HG02840 (cell line): ENCODE measurements around the gene TPI1.

Experiments used
- ATAC-seq: cut with Tn5 transposase; IDR thresholded peaks from one replicate; pipeline ENCODE4 v1.9.1; 2021; ENCODE audit warnings: mild to moderate bottlenecking, moderate library complexity, moderate number of reproducible peaks; ENCODE audit not compliant: unreplicated experiment, low FRiP score

The TPI1 gene

DNA sequence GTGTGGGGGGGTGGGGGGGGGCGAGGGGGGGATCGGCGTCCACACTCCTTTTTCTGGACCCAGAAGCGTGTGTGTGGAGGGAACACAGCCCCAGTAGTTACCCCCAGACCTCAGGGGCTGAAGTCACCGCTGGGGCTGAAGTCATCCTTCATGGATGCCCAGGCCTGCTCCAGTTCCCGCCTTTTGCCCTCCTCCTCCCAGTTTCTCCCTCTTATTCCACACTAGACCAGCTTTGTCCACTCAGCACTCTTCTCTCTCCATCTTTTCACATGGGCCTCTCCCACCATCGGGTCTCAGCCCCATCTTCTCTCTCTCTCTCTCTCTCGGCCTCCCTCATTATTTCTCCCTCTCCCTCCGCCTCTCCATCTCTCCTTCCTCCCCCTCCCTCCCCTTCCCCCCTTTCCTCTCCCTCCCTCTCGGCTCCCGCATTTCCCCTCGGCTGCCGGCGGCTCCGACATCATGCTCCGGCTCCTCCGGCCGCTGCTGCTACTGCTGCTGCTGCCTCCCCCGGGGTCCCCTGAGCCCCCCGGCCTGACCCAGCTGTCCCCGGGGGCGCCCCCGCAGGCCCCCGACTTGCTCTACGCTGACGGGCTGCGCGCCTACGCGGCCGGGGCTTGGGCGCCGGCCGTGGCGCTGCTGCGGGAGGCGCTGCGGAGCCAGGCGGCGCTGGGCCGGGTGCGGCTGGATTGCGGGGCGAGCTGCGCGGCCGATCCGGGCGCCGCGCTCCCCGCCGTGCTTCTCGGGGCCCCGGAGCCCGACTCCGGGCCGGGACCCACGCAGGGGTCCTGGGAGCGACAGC lies 39.1 kb upstream of the TPI1 start, which contains the start of gene P3H3:
Gene P3H3 (plus strand): TSS at position 426 of the 799 bp plus-strand sequence. CDS start 34 bp downstream, at position 460.
- no peak for ATAC-seq

DNA sequence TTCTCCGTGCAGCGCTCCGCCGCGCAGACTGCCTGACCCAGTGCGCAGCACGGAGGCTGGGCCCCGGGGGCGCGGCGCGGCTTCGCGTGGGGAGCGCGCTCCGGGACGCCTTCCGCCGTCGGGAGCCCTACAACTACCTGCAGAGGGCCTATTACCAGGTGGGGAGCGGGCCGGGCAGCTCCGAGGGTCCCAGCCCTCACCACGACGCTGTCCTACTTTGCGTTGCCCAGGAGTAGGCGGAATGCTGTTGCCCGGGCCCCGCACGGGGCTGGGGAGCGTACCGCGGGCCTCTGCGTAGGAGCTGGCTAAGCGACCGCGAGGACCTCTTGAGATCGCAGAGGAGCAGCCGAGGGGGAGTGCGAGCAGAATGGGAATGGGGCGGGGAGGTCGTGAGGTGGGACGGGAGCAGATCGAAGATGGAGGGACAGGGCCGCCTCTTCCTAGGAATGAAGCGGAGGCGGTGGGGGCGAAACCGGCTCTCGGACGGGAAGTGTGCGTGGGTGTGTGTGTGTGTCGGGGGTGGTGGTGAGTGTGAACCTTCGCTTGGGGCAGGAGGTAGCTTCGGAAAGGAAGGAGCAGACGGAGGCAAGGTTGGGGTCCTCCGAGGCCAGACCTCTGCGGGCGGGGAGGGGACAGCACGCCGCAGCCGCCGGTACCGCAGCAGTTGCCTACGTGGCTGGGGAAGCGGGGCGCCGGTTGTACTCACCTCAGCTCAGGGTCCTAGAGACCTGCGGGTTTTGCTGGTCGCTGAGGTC lies 38.4 kb upstream of the TPI1 start:
- no peak for ATAC-seq

DNA sequence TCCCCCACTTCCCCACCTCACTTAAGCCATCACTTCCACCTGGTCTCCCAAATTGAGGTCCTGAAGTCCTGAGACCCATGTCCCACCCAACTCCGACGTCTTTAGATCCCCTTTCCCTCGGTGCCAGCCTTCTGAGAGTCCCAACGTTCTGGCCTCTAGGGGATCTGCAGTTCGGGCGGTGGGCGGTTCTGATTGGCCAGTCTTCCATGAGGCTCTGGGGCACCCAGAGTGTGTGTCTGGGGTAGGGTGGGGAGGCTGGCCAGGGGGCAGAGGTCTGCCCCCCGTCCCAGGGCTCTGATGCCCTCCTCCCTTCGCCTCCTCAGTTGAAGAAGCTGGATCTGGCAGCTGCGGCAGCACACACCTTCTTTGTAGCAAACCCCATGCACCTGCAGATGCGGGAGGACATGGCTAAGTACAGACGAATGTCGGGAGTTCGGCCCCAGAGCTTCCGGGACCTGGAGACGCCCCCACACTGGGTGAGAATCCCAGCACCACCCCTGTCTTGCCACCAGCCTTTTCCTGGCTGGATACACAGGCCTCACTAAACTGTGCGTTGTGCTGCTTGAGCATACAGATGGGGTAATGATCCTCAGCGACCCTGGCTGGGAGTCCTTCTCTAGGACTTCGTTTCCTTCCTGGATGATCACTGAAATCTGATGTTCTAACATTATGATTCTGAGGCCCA lies 37.7 kb upstream of the TPI1 start:
- no peak for ATAC-seq

DNA sequence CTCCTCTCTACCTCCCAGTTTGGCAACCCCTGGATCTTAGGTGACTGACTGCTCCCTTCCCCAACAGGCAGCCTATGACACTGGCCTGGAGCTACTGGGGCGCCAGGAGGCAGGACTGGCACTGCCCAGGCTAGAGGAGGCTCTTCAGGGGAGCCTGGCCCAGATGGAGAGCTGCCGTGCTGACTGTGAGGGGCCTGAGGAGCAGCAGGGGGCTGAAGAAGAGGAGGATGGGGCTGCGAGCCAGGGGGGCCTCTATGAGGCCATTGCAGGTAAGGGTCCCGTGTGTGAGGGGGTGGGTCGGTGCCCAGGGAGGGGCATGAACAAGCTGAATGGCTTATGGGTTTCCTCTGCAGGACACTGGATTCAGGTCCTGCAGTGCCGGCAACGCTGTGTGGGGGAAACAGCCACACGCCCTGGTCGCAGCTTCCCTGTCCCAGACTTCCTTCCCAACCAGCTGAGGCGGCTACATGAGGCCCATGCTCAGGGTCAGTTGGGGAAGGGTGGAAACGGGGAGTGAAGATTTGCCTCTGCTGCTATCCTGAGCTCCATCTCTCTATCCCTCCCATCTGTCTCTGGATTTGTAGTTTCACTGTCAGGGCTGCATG lies 36.9 kb upstream of the TPI1 start:
- ATAC-seq = no peak

DNA sequence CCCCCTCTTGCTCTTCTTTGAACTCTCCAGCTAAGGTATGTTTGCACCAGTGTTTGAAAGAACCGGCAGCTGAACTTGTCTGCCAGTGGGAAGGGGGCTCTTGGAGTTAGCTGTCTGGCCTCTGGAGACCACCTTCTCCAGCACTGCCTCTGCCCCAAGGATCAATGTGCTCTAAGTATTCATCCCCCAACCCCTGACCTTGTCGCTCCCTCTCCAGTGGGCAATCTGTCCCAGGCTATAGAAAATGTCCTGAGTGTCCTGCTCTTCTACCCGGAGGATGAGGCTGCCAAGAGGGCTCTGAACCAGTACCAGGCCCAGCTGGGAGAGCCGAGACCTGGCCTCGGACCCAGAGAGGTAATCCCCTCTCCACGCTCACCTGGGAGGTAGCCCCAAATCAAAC lies 36.3 kb upstream of the TPI1 start:
- ATAC-seq = no peak

DNA sequence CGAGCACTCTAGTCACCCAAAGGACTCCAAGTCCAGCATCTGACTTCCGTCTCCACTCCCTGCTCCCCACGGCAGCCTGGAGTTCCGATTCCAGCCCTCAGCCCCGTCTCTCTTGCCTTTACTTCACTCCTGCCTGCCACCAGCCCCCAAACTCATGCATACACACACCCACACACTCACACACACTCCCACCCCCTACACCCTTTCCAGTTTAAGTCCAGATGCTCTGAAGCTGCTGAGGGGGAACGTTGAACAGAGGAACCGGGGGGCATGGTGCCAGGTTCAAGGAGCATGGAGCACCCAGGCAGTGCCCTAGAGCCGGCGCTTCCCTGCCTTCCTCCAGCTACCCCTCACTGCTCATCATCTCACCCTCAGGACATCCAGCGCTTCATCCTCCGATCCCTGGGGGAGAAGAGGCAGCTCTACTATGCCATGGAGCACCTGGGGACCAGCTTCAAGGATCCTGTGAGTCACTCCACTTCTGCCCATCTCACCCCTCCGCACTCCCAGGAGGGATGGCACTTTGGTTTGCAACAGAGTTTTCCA lies 35.8 kb upstream of the TPI1 start:
- ATAC-seq = no peak

DNA sequence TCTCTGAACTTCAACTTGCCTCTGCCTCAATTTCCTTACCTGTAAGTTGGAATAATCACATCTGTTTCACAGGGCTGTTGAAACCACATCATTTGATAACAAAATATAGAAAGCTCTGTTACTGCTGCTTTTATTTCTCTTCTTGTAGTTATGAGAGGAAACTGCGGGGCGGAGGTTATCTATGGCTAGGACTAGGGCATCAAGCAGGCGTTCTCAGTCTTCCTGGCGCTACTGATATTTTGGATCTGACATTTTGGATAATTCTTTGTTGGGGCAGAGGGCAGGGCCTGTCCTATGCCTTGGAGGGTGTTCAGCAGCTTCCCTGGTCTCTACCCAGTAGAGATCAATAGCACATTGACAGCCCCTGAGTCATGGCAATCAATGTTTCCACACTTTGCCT lies 35.2 kb upstream of the TPI1 start:
- no peak for ATAC-seq

DNA sequence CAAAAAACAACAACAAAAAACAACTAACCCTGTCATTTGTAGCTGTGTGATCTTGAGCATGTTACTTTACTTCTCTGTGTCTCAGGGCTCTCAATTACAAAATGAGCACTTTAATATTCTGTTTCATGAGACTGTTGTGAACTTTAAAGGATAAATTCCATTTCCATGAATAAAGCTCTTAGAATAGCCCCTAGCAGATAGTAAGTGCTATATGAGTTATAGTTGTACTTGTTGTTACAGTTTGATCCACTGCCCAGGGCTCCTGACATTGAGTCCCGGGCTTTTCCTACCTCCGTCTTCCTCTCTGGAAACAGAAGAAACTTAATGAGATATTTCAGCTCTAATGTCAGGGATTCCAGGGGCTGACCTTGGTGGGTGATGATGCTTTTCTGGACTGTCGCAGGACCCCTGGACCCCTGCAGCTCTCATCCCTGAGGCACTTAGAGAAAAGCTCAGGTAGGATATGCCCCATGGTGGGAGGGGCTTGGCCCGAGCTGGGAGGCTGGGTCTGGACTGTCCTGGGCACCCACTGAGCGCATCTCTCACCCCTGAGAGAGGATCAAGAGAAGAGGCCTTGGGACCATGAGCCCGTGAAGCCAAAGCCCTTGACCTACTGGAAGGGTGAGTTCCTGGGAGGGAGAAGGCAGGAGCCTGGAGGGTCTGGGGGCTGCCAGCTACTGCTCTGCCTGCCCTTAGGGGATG lies 34.0 kb upstream of the TPI1 start:
- ATAC-seq = no peak

DNA sequence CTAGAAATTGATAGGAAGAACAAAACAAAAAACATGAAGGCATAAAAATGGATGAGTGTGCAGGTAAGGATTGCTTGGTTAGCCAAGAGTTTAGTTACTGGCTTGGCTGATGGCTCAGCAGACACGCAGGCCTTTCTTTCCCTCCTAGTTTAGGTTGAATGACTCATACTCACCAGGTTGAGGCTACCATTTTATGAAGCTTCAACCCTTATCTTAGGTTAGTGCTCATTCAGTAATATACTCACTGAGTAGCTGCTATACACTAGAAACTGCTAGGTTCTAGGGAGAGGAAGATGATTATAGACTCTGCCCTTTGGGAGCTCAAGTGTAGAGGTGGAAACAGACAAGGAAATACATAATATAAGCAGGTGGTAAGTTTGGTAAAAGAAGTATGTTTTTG lies 33.1 kb upstream of the TPI1 start:
- ATAC-seq = no peak

DNA sequence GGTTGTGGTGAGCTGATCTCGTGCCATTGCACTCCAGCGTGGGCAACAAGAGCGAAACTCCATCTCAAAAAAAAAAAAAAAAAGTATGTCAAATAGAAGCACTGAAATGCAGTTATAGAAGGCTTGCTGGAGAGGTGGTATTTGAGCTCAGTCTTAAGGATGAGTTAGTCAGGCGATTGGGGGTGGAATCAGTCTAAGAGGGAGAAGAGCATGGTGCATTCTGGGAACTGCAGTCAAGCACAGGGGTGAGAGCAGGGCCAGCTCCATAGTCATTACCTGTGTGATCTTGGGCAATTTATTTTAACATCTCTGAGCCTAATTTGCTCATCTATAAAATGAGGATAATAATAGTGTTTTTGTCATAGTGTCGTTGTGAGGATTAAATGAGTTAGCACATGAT lies 32.5 kb upstream of the TPI1 start:
- ATAC-seq = no peak

DNA sequence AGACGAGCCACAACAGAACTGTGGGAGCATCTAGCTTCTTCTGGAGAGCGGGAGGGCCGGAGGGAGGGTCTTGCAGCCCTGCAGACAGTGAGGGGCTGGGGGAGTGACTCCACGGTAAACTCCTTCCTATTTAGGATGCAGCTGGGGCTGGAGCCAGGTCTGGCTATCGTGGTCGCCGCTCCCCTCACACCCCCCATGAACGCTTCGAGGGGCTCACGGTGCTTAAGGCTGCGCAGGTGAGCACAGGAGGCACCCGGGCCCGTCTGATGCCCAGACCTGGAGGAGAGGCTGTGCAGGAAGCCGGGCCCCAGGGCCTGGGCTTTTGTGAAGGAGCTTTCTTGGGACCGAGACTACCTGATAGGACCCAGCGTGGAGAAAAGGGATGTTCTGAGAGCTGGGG lies 30.5 kb upstream of the TPI1 start:
- no peak for ATAC-seq

DNA sequence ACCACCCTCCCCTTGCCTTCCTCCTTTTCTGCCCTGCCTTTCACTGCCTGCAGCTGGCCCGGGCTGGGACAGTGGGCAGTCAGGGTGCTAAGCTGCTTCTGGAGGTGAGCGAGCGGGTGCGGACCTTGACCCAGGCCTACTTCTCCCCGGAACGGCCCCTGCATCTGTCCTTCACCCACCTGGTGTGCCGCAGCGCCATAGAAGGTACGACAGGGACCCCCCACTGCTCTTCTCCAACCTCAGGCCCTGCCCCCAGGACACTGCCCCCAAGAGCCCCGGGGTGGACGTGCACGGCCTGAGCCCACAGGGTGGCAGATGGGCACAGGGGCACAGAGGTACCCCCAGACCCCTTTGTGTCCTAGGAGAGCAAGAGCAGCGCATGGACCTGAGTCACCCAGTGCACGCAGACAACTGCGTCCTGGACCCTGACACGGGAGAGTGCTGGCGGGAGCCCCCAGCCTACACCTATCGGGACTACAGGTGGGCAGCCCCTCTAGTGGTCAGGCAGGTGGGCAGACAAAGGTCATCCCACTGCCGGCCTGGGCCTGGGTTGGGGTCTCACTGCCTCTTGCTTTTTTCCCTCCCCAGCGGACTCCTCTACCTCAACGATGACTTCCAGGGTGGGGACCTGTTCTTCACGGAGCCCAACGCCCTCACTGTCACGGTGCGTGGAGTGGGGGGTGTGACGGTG lies 29.8 kb upstream of the TPI1 start:
- ATAC-seq = no peak

DNA sequence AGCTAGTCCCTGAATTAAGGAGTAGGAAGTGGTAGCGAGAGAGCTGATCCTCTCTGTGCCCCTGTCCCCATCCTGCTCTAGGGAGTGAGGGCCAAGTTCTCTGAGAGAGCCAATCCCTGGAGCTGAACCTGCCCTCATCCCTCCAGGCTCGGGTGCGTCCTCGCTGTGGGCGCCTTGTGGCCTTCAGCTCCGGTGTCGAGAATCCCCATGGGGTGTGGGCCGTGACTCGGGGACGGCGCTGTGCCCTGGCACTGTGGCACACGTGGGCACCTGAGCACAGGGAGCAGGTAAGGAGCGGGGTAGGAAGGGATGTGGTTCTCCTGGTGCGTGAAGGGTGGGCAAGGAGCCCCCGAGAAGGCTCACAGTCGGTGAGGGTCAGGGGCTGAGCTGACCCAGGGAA lies 28.5 kb upstream of the TPI1 start:
- no peak for ATAC-seq

DNA sequence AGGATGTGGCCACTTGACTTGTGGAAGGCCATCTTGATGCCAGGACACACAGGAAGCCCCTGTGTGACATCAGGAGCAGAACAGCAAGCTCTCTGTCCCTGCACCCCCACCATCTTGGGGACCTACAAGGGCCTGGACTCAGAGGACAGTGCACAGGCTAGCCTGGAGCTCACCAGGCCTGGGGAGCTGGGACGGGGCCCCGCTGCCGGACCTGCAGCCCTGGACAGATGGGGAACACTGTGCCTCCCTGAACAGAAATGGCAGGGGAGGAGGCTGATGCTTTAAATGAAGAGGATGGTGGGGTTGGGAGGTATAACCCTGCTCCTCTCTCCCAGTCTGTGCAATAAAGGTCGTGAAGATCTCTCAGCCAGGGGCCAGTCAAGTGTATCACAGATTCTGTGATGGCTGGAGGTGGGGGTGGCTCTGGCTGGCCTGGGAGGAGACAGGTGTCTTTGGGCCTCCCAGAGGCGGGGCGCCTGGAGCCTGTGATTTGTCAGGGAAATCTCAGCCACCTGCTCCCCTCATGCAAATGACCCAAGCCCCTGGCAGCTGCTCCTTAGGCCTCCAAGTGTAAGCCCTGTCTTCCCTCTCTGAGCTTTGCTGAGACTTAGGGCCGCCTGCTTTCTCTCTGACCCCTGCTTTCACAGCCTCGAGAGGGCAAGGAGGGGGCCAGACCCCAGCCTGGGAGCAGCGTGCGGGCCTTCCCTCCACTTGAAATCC lies 27.7 kb upstream of the TPI1 start:
- peak; percentile 80 for ATAC-seq

DNA sequence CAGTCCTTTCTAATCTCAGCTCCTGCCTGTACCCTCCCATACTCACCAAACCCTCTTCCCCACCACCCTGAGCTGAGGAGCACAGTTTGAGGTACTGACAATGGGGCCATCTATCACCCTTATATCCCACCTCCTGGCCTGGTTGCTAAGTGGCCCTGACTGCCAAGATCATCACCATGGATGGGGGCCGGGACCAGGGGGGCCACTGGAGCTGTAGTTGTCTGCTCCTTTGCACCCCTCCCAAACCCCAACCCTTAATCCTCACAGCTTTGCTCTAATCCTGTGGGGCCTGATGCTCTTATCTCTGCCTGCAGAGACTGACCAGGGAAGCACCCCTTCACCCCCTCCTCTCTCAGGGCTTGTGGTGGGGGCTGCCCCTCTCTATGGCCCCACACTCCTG lies 27.0 kb upstream of the TPI1 start:
- no peak for ATAC-seq

DNA sequence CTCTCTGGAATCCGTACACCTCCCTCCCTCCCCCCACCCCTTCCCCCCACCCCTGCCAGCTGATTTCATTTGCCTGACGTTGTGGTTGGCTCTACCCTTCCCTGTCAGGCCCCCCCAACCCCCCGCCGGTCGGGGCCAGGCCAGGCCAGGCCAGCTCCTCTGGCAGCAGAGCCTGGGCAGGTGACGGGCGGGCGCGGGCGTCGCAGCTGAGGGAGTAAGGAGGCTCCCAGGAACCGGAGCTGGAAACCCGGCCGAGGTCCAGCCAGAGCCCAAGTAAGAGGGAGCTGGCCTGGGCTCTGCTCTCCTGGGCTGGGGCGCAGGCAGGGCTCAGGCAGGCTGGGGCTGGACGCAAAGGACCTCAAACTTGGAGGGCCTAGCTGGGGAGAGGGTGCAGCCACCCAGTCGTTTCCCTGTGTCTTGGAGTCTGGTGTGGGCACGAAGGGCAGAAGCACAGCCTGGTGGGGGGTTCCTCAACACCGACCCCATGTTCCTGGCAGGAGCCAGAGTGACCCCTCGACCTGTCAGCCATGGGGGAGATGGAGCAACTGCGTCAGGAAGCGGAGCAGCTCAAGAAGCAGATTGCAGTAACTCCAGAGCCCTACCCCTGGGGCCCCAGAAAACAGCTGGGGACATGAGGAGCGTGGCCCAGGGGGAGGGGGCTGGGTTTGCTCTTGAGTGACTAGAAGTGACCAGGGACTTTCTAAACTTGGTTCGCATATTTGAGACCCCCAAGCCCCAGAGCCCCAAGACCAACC lies 26.4 kb upstream of the TPI1 start, which contains the start of gene GNB3:
Gene GNB3 (plus strand): TSS at position 165 of the 755 bp plus-strand sequence. CDS start 363 bp downstream, at position 528.
- ATAC-seq = no peak

DNA sequence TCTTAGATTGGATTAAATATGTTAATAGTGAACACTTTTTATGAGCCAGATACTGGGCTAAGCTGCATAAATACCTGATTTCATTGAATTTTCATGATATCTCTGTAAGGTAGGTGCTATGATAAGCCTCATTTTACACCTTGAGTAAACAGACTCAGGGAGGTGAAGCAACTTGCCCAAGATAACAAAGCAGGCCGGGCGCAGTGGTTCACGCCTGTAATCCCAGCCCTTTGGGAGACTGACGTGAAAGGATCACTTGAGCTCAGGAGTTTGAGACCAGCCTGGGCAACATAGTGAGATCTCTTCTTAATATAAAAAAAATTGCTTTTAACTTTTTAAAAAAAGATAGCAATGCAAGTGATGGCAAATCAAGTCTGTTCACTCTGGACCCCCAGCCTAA lies 25.3 kb upstream of the TPI1 start:
- no peak for ATAC-seq
